ENCODE data around the gene RECQL5.
"Not testable (repeated sequence)": the region's sequence is repeated elsewhere in the genome, so short reads cannot be mapped to it uniquely, and the experiment has no call there.

The RECQL5 gene

GRCh38 chr17:75612906-75613626 lies 53.9 kb downstream of the RECQL5 start:
- DNase-seq, result no peak

GRCh38 chr17:75611851-75612429 lies 55.0 kb downstream of the RECQL5 start:
- DNase-seq, result no peak

- no peak for DNase-seq
Observed at GRCh38 chr17:75610103-75610984, 56.6 kb downstream of the RECQL5 start.

GRCh38 chr17:75607086-75607485 lies 59.9 kb downstream of the RECQL5 start:
- DNase-seq, result no peak

- DNase-seq, result no peak
Observed at GRCh38 chr17:75605790-75606189, 61.2 kb downstream of the RECQL5 start.

GRCh38 chr17:75604034-75604695 lies 62.8 kb downstream of the RECQL5 start:
- no peak for DNase-seq

- DNase-seq, result no peak
Observed at GRCh38 chr17:75603123-75603522, 63.8 kb downstream of the RECQL5 start.

- DNase-seq, result no peak
Observed at GRCh38 chr17:75602644-75603043, 64.3 kb downstream of the RECQL5 start.

- DNase-seq, result peak; percentile 57
Observed at GRCh38 chr17:75601057-75601987, 65.6 kb downstream of the RECQL5 start.

GRCh38 chr17:75596320-75597087 lies 70.5 kb downstream of the RECQL5 start:
- no peak for DNase-seq

- DNase-seq, result no peak
Observed at GRCh38 chr17:75595920-75596313, 71.0 kb downstream of the RECQL5 start.

- no peak for DNase-seq
Observed at GRCh38 chr17:75595284-75595919, 71.6 kb downstream of the RECQL5 start.

- DNase-seq, result no peak
Observed at GRCh38 chr17:75594499-75595283, 72.3 kb downstream of the RECQL5 start.

GRCh38 chr17:75593430-75593829 lies 73.5 kb downstream of the RECQL5 start:
- not testable (repeated sequence) for DNase-seq

GRCh38 chr17:75592348-75593020 lies 74.5 kb downstream of the RECQL5 start:
- no peak for DNase-seq

GRCh38 chr17:75591722-75592302 lies 75.1 kb downstream of the RECQL5 start:
- no peak for DNase-seq

- DNase-seq, result no peak
Observed at GRCh38 chr17:75590849-75591721, 75.9 kb downstream of the RECQL5 start.

GRCh38 chr17:75590314-75590761 lies 76.6 kb downstream of the RECQL5 start:
- no peak for DNase-seq

Data from activated CD8-positive, alpha-beta memory T cell treated with anti-CD3 and anti-CD28 coated beads, Interleukin-2, amount 50 U/mL, for 4 hours (primary cell).